DMS79 treated with DMSO at 0.1 percent for 48 hours (cell line): ENCODE results near the gene TNNC1.

ENCODE experiments used
- DNase-seq: peaks from one replicate; lab custom pipeline; 2025; lab: John Stamatoyannopoulos, UW

The TNNC1 gene

DNA sequence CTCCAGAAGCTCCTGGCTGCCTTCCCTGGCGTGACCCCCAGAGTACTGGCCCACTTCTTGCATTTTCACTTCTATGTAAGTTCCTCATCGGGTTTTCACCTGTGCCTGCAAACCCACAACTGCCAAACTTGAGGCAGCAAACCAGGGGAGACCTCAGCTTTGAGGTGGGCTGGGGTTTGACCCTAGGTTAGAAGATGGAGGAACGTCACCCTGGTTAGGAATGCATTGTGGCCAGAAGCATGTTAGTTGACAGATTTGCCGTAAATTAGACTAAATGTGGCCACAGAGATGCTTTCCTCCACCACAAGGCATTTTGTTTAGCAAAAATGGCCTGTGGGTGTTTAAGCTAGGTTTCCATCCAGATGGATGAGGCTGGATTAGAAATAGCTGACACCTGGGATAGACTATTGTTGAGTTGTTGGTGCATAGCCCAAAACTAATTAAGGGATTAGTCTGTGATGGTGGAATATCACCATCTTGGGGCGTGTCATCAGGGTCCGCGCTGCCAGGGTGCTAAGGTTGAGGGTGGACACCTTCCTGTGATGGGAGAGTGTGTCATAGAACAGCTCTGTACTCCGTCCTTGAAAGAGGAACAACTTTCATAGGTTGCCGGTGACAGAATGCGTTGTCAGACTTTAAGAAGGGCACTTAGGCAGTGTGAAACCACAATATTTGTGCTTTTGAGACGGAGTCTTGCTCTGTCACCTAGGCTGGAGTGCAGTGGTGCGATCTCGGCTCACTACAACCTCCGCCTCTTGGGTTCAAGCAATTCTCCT lies 5.1 kb upstream of the TNNC1 start:
- DNase-seq: no peak

DNA sequence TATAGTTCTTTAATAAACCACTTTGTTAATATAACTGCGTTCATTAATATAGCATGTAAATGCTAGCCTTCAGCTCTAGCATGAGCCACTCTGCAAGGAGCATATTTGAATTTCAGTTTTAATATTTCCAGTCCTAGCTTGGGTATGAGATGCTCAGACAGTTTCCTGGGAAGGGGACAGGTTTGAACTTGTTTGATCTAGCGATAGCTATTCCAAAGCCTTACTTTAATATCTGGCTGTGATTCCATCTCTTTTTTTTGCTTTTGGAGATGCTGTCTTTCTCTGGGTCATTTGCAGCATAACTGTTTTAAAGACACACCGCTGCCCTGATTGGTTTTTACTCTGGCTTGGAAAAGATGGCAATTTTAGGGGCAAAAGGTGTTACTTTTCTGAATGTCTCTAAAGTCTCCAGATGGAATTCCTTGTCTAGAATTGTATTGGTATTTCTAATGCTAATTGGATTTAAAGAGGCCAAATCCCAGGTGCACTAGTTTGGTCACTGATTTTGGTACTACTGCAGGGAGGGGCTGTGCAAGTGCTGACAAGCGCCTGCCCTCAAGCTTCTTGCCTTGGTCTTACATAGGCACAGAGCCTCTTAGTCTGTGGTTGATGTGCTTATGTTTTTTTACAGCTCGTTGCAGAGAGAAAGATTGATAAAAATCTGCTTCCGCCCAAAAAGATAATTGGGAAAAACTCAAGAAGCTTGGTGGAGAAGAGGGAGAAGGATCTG lies 4.4 kb upstream of the TNNC1 start:
- no peak for DNase-seq

DNA sequence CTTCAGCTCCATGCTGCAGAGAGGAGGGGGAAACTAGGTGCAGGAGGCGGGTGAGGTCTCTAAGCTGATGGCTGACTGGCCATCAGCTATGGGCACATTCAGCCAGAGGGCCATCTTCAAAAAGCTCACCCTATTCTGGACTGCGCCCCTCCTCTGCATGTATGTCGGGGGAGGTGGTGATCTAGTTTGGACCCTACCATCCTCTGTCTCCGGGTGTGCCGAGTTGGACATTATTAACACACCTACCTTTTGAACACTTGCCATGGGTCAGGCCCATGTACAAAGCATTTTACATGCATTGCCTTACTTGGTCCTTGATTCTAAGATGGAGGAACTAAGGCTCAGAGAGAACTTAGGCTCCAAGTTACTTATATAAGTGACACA lies 3.0 kb upstream of the TNNC1 start:
- no peak for DNase-seq

DNA sequence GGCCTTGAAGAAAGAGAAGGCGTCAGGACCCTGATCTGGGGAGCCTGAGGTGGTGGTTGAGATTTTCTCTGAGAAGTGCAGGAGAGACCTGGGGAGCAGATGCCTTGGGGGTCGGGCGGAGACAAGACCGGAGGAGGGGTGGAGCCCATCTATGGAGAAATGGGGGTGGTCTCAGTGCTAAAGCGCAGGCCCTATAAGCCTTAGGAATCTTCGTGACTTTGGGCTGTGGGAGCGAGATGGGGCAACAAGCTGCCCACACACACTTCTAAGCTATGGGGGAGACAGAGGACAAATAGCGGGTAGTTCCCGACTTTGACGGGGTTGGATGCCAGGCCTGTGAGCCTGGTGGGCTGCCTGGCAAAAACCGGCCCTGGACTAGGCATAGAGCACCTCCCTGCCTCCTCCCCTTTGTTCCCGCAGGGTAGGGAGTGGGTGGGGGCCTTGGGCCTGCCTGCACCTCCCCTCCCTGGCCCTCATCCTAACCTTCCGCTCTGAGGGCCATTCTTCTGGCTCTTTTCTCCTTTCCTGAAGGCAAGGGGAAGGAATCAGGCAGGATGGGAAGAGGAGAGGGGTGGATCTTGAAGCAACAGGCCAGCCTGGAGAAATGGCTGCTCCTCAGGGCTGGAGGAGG lies 2.4 kb upstream of the TNNC1 start:
- DNase-seq: peak; percentile 3

DNA sequence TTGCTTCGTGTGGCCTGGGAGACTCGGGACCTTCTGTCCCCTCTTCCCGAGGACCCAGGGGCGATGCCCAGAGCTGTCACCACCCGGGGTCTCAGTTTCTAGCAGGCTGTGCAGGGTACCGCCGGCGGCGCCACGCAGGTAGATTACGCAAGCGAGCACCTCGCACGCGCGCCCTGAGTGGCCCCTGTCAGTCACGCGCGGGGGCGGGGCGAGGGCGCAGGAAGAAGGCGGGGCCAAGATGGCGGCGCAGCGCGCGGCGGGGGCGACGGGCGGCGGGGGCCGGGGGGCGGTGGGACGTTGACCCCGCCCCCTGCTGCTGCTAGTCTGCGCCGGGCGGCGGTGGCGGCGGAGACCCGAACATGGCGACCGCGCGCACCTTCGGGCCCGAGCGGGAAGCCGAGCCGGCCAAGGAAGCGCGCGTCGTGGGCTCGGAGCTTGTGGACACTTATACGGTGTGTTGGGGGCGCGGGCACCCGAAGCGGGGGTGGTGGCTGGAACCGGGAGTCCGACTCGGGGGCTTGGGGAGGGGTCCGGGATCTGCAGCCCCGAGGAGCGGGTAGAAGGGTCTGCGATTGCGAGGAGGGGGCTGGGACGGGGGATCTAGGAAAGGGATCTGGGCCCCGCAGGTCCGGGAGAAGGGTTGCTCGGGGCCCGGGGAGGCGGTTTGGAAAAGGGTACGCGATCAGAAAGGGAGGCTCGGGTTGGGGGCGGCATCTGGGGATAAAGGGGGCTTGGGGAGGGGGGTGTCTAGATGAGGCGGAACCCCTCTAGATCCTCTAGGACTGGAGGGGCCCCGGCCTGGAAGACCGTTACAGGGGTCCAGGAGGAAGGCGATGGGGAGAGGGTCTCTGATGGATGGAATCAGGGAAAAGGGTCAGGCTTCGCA lies 1.7 kb upstream of the TNNC1 start, which contains the start of gene NISCH:
TSS of gene NISCH (plus strand) at position 322 of the 886 bp plus-strand sequence. CDS start at position 360, 38 bp downstream.
- DNase-seq: peak; percentile 51

DNA sequence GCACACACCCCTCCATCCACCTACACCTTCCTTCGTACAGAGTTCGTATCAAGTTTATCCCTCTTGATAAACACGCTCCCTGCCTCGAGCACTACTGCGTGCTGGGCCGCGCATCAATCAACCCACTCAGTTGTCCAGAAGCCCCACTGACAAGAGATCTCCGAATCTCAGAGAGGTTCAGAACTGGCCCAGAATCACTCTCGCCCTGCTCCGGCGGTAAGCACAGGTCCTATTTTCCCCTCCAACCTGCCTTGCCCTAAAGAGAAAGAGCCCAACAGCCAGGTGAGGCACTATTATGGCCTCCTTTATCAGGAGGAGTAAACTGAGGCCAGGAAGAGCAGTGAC lies 1.1 kb upstream of the TNNC1 start:
- no peak for DNase-seq

DNA sequence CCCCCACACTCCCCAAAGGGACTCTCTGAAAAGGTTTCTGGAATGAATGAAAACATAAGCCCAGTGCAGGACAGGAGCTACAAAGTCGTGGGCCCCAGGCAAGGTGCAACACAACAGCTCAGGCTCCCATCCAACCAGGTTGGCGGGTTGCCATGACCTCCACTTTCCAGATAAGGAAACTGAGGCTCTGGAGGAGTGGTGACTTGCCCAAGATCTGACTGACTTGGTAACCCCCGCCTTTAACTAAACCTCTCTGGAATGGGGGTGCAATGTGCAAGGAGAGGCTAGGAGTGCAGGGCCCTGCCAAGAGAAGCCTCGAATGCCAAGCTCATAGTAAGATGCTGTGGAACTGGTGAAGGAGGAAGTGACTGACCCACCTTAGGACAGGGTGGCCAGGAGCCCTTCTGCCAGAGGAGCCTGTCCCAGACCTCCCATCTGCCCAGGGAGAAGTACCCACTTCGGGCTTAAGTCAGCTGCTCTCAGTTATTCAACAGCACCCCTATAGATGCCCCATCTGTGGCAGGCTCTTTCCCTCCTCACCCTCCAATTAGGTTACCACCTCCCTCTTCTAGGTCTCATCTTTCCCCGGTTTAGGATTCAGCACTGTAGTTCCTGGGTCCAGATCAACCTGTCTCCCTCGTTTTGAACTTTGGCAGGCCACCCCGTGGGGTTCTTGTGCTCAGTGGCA lies 553 bp upstream of the TNNC1 start:
- DNase-seq: no peak

DNA sequence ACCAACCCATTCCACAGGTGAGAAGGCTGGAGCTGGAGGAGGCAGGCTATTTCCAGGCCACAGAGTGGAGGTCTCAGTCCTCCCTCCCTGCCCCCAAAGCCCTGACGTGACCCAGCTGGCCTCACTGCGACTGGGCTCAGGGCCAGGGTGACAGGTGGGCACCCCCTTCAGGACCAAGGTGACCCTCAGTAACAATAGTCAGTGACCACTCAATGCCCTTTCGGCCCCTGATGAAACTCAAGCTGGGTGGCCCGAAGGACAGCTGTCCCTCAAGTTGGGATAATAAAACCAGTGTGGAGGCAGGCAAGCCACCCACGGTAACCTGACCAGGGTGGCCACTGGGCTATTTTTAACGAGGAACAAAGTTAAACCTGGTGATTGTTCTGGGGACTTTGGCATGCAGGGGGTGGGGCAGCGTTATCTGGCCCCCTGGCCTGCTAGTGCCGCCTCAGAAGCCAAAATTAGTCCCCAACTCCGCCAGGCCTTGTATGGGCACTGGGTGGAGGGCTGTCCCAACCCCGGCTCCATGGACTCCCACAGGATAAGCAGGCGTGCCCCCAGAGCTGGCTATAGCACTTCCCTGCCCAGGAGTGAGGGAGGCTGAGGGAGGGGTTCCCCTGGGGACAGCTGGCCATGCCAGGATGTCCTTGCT lies 1.1 kb downstream of the TNNC1 start:
- no peak for DNase-seq

DNA sequence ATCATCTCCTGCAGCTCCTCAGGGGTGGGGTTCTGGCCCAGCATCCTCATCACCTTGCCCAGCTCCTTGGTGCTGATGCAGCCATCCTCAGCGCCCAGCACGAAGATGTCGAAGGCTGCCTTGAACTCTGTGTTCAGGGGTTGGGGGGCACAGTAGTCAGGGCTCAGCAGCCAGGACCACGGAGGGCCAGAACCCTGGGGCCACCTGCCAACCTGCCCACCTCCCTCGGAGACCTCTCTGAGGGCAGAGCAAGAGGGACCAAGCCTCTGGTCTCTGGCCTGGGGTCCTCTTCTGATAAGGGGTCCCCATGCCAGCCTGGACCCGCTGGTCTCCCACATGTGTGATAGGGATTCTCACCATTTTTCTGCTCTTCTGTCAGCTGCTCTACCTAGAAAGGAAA lies 1.7 kb downstream of the TNNC1 start:
- DNase-seq: no peak

DNA sequence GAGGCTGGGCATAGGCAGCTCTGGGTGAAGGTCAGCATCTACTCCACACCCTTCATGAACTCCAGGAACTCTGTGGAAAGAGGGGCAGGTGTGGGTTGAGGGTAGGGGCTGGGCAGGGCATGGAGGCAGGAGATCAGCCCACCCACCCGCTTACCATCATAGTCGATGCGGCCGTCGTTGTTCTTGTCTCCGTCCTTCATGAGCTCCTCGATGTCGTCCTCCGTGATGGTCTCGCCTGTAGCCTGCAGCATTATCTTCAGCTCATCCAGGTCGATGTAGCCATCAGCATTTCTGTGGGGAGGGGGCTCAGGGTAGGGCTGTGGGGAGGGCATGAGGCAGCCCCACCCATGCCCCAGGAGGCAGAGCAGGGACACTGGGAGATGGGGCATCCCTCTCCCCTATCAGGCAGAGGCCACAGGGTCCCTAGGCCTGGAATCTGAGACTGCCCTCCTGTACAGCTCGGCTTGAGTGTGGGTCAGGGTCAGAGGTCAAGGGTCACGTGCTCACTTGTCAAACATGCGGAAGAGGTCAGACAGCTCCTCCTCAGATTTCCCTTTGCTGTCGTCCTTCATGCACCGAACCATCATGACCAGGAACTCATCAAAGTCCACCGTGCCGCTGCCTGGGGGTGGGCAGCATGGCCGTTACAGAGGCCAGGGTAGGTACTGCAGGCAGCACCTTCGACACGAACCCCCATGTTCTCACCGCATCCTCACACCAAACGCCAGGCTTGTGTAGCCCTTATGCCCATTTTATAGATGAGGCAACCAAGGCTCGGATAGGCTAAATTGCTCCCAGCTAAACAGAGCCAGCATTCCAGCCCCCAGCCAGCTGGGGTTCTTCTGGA lies 2.4 kb downstream of the TNNC1 start:
- no peak for DNase-seq

DNA sequence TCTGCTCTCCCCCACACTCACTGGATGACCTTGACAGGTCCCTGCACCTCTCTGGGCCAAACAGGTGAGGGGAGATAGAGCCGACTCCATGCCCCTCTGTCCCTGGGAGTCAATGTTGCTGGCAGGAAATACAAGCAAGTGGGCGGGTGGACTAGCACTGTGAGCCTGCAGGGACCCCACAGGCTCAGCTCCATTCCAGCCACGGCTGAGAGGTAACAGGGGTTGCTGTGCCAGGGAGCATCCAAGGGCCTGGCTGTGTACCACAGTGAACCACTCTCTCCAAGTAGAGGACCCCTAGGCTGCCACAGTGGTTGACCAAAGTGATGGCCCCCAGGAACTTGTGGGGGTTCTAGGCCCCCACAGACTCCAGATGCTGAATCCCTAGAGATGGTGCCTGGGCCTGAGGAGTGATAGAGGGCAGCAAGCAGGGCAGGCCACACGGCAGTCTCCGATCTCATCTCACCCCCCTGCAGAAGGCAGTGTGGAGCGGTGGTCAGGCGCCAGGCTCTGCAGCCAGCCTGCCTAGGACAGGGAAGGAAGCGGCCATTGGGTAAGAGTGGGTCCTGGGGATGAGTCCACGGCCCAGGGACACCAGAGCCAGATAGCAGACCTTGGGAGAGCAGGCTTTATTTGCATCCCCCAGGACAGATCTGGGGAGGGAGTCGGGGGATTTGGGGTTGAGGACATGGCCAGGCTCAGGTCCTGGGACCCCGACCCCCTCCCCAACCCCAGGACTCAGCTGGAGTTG lies 3.2 kb downstream of the TNNC1 start:
- no peak for DNase-seq

DNA sequence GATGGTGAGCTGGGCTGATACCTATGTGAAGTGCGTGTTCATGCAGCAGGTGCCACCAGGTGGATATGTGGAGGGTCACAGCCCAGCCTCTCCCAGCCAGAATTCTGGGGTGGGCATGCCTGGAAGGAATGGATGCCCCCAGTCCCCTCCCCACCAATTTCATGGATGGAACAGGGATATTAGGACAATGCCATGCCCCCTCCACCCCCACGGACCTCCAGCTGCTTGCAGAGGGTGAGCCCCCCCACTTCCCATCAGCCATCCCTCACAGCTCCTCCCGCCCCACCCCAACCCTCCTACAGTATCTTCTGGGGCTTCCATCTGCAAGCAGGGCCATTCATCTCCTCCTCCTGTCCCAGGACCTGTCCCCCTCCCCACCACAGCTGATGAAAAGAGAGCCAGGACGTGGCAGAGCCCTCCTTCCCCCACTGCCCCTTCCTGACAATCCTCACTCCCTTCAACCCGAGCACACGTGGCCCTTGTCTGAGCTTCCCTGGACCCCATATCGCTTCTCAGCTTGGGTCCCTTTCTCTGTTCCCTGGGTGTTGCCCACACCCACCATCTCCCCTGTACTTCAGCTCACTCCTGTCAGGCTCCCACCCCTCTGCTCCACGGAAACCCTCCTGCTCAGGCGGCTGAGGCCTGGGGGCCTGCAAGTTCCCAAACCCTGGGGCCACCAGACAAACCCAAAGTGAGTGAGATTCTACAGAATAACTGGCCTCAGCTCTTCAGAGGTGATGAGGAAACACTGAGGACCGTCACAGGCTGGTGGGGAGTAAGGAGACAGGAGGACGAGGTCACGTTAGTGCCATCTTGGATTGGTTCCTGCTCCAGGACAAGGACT lies 6.1 kb downstream of the TNNC1 start:
- no peak for DNase-seq

DNA sequence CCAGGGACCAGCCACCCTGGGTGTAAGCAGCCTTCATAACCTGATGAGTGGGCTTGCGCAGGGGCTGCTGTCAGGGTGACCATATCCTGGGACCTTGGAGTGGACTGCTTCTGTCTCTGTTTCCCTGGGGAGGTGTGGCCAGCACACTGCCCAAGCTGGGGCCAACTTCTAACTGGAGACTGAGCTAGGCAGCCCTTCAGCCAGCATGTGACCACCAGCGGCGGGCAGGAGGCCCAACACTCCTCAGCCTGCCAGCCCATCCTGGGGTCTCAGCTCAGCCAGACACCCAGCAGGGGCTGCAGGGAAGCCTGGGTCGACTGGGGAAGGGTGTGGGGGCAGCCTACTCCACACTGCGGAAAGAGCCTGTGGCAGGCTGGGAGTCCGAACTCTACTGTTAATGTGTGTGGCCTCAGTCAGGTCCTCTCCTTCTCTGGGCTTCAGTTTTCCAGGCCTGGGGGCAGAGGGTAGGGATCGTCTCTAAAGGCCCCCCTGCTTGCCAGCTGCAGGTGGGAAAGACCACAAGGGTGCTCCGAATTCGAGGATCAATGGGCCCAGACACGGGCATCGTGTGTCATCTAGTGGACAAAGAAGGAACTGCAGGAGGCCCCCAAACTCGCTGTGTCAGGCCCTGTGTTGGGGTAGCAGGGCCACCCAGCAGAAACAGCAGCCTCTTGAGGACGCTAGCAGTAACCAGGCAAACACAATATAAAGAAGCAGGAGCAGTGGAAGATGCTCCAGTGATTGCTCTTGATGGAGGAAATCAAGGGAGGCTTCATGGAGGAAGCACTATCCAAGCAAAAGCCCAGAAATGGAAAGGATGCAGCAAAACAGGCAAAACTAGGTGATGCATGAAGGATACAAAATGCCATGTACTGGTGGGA lies 7.0 kb downstream of the TNNC1 start:
- DNase-seq: no peak

DNA sequence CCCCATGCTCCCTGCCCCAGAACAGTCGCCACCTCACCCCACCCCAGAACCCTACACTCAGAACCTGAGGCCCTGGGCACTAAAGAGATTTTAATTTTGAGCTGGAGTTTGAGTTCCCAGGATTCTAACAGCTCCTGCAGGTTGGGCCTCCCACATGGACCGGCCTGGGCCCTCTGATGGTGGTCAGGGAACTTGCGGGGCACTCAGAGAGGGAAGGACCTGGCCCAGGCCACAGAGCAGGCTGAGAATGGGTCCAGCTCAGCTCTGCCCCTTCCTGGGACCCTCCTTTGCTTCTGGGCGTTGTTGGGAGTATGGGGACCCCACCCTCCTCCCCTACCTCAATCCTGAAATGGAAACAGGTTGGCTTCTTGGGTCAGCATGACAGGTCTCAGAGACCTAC lies 7.8 kb downstream of the TNNC1 start:
- no peak for DNase-seq

DNA sequence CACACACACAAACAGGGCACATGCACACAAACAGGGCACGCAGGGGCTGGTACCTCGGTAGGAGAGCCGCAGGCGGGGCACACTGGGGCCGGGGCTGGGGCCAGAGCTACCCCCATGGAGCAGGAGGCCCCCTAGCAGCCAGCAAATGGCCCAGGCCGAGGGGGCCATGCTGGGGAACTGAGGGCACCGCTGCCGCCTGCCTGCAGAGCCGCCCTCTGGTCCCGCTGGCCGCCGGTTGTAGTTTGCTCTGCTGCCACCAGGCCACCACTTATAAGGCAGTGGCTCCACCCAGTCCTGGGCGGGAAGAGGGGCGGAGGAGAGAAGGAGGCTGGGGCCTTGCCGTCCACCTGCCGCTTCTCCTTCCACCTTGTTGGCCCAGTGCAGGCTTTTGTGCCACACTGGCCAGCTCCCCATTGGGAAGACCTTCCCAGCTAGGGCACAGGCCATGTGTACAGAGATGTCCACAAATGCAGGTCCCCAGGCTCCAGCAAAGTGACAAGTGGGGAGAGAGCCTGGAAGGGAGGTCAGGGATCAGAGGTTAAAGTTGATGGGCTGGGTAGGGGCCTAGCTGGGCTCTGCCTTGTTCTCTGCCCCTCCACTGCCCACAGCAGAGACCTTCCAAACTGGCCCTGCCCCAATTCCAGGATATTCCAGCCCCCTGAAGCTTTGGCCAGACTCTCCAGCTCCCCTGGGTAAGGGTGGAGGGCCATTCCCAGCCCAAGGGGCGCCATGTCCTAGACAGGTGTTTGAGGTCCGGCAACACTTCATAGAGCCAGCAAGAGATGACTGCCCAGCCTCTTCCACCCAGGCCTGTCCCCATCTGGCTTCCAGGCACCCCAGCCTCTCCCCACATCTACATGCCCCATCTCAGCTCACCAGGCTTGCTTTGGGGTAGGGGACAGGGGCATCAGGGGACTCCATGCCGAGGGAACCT lies 8.7 kb downstream of the TNNC1 start, which contains the start of gene SEMA3G:
TSS of gene SEMA3G (minus strand) at position 244 of the 934 bp plus-strand sequence. CDS start at position 168, 76 bp downstream.
- no peak for DNase-seq
